Subcutaneous adipose tissue (tissue), 4 donors: ENCODE measurements around the gene CSTB. TPM values are rescaled to one million over a fixed set of nuclear protein-coding genes. Genes with fewer than 3 reads are reported as not detected.

ENCODE experiments used
- total RNA-seq, 4 donors: library from RNA; depleted of rRNA; stranded (reverse); fragments of >200 nt; gene quantifications; one replicate each; pipeline ENCODE4 v1.1.0, GENCODE V29; 2016
- TF ChIP-seq, protein P1 (sequence below): fragments of 450-650 bp; IDR thresholded peaks from one replicate; pipeline ENCODE4 v1.5.1; 2016; ENCODE audit warnings: low read depth, mild to moderate bottlenecking, control low read depth, antibody characterized with exemption, moderate library complexity

CSTB gene
- total RNA-seq, 4 donors from 2014 or later: 14.5 to 61.4 (median 34.9) TPM

DNA sequence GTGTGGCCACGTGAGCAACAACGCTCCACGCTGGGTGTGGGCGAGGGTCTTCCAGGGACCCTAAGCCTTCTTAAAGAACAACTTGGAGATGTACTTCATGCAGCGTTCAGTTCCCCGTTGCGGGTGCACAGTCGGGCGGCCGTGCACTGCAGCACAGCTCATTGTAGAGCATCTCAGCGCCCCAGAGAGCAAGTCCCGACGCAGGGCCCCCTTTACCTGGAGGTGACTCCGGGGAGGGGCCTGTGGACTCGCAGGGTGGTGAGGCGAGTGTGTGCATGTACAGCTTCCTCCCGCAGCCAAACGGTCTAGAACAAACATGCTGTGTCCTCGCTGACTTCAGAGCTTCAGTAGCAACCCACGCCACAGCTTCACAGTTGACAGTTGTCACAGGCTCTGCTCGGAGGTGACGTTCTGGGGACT is 32.7 kb upstream of the CSTB start:
- TF ChIP-seq, protein P1, sequence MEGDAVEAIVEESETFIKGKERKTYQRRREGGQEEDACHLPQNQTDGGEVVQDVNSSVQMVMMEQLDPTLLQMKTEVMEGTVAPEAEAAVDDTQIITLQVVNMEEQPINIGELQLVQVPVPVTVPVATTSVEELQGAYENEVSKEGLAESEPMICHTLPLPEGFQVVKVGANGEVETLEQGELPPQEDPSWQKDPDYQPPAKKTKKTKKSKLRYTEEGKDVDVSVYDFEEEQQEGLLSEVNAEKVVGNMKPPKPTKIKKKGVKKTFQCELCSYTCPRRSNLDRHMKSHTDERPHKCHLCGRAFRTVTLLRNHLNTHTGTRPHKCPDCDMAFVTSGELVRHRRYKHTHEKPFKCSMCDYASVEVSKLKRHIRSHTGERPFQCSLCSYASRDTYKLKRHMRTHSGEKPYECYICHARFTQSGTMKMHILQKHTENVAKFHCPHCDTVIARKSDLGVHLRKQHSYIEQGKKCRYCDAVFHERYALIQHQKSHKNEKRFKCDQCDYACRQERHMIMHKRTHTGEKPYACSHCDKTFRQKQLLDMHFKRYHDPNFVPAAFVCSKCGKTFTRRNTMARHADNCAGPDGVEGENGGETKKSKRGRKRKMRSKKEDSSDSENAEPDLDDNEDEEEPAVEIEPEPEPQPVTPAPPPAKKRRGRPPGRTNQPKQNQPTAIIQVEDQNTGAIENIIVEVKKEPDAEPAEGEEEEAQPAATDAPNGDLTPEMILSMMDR: no peak

DNA sequence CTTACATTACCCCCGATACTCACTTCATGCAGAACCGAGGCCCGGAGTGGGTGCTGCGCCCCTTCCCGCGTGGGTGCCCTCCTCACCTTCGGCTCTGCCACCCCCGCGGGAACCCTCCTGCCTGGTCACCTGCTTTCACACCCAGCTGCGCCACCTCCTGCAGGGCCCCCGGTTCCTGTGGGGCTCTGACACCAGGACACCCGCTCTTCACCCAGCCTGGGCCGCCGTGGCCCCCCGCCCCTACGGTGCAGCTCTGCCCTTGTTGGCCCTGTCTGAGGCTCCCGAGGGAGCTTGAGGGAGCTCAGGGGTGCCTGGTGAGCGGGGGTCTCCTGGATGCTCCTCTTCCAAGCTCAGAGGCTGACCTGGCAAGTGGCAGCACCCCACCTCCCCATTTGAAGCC is 32.3 kb upstream of the CSTB start:
- TF ChIP-seq, protein P1: no peak

DNA sequence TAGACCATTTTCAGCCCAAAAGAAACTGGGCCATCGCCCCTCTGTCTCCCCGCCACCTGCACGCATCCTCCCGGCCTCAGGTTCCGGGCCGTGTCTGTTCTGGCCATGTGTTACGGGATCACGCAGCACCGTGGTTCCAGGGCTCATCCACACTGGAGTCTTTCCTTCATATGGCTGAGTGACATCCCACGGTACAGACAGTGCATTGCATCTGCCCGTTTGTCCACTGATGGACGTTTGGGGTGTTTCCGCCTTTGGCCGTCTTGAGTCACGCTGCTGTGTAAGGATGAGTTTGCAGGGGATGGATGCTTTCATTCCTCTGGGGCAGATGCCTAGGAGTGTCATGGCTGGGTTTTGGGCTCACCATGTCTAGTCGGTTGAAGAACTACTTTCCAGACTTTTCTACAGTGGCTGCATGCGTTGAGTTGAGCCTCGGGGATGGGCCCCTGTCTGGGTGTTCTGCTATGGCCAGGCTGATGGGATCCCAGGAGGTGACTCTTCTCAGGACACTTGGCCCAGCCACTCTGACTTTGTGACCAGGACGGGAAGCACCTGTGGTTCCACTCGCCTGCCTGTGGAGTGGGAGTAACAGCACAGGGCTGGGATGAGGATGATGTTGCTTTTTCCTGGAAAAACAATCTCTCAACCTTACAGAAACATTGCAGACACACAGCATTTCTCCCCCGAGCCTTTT is 30.1 kb upstream of the CSTB start:
- TF ChIP-seq, protein P1: no peak

DNA sequence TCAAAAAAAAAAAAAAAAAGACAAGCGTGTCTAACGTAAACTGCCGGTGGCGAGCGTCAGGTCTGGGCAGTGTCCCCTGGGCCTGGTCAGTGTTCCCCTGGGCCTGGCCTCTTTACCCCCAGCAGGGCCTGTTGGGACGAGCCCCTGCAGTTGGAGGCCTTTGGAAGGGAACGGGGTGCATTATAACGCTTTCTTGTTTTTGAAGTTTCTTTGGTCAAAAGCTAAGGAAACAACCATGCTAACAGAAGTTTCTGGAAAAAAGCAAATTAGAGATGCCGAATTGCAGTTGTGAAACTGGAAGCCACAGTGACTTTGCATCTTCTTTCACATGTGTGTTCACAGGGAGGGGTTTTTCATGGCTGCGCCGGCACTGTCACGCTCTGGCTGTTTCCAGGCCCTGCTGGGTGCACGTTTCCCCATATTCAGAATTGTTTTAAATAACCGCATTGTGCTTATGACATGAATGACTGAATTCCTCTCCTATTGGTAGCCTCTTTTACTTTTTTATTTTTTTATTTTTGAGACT is 29.2 kb upstream of the CSTB start:
- TF ChIP-seq, protein P1: no peak

DNA sequence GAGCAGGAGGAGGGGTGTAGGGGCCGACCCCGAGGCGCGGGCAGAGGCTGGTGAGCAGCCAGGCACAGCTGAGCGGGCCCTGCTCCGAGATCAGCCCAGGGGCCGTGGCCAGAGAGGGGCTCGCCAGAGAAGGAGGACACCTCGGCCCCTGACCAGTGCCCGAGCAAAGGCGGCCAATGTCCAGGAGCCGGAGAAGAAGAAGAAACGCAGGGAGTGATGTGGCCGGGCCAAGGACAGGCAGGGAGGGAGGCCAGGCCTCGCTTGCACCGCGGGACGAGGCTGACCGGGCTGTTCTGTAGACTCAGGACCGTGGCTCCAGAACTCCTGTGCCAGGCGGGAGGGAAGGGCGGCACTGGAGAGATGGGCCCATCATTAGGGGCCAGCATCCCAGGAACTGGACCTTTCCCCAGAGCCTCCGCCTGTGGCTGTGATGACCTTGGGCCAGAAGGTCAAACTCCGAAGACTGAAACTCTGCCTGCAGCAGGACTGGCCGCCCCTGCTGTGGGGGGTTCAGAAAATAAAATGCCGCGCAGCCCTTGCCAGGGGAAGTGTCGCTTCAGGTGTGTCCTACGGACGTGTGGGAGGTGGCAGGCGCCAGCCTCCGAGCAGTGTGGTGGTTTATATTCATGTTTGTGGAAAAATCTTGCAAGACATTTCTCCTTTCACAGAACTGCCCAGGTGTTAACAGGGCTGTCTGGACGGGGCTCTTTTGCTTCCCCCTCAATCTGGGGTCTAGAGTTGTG is 27.6 kb upstream of the CSTB start:
- TF ChIP-seq, protein P1: no peak

DNA sequence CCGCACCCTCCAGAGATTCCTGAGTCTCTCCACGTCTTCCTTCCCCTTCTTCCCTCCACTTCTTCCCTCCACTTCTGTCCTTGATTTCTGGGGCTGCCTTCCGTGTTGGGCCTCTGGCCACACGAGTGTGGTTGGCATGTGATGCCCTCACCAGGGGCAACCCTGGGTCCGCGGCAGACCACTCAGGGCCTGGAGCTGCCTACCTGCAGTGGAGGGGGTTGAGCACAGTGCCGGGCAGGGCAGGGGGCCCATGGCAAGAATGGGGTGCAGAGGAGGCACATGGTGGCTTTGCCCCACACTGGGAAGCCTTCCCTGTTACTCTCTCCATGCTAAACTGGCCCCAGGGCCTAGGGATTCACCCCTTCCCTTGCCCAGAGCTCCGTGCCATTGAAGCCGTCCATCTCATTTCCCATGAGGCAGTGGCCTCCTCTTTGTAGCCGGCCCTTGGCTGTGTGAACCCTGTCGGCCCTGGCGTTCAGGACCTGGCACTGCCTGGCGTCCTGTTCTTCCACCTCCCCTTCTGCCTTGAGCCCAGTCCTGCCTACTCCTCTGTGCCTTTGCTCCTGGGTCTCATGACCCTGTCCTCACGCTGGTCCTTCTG is 26.7 kb upstream of the CSTB start:
- TF ChIP-seq, protein P1: no peak
